Measurements from ENCODE around the gene ARHGAP25. TPM values are rescaled to one million over a fixed set of nuclear protein-coding genes. Genes with fewer than 3 reads are reported as not detected.

ARHGAP25 gene
- total and polyA plus RNA-seq, 10 of the 15 experiments (the other 5 are each of a cell fraction or from before 2014, with no cell fraction given), result 0.15 to 1.0 (median 0.46) TPM

DNA sequence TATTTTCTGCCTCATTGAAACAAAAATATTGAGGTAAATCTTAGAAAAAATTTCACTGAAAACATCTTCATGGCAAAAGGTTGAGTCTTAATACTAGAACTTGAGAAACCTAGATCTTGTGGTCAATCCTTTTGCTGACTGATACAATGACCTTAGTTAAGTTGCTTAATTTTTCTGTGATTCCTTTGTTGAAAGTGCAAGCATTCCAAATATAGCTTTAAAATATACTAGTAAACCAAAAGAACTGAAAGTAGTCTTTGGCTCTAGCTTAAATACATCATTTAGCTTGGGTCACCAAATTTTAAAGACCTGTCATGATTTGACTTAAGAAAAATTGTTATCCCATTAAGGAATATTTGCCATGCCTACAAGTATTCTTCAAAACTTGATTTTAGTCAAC, 119.9 kb downstream of the ARHGAP25 start:
- Histone ChIP-seq H3K27me3 (replicated peaks in 1 of 2; ENCODE audit: control insufficient read depth in 2 of 2, insufficient read depth in 2 of 2, low read length in 1 of 2) (peaks cover 2 to 7% of the 10 kb centered on the region in 2 experiments; a peak in 3 of 4 replicates), H3K27ac (ENCODE audit: control insufficient read depth, insufficient read depth) (no peak overlapping the region), H3K79me2 (ENCODE audit: control insufficient read depth, insufficient read depth, low read length) (no peaks in the 10 kb centered on the region), H3K9ac (ENCODE audit: control insufficient read depth, insufficient read depth, low read length) (no peak overlapping the region), H3K9me3 (replicated peaks; ENCODE audit: control insufficient read depth, insufficient read depth, low read length) (no peaks in the 10 kb centered on the region), H3K4me2 (ENCODE audit: control insufficient read depth, insufficient read depth) (no peak overlapping the region), H3K4me1 (ENCODE audit: control insufficient read depth, insufficient read depth, low read length) (no peaks in the 10 kb centered on the region), H2AFZ (ENCODE audit: control insufficient read depth, low read depth, low read length) (no peak overlapping the region), H4K20me1 (ENCODE audit: control insufficient read depth, insufficient read depth) (no peaks in the 10 kb centered on the region), H3K36me3 (ENCODE audit: control insufficient read depth in 2 of 2, insufficient read depth in 2 of 2, low read length in 1 of 2) (no peaks in the 10 kb centered on the region), H3K4me3 (no peak overlapping the region)
- ATAC-seq (no peak), DNase-seq (ENCODE audit: low read depth, low spot score) (no peak), FAIRE-seq (no peak)
- intact Hi-C loops (cut with micrococcal nuclease; ENCODE audit: unreplicated experiment), result no loop called here
- POLR2A ChIA-PET, result no interaction called here
- CTCF ChIA-PET, result interaction anchor here (1.9 to 3.2 kb wide), 2 partner anchors 16 to 18 kb away, joined by 9 read pairs; no protein-coding TSS in a partner anchor
- in situ Hi-C loops (cut with MboI), result no loop called here
- TF ChIP-seq, protein P1, sequence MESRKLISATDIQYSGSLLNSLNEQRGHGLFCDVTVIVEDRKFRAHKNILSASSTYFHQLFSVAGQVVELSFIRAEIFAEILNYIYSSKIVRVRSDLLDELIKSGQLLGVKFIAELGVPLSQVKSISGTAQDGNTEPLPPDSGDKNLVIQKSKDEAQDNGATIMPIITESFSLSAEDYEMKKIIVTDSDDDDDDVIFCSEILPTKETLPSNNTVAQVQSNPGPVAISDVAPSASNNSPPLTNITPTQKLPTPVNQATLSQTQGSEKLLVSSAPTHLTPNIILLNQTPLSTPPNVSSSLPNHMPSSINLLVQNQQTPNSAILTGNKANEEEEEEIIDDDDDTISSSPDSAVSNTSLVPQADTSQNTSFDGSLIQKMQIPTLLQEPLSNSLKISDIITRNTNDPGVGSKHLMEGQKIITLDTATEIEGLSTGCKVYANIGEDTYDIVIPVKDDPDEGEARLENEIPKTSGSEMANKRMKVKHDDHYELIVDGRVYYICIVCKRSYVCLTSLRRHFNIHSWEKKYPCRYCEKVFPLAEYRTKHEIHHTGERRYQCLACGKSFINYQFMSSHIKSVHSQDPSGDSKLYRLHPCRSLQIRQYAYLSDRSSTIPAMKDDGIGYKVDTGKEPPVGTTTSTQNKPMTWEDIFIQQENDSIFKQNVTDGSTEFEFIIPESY (IDR thresholded peaks at IDR 0.05), result no peak
- TF ChIP-seq CREM (IDR thresholded peaks at IDR 0.05; ENCODE audit: low read depth), result no peak
- TF ChIP-seq, protein P2, sequence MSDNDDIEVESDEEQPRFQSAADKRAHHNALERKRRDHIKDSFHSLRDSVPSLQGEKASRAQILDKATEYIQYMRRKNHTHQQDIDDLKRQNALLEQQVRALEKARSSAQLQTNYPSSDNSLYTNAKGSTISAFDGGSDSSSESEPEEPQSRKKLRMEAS (IDR thresholded peaks at IDR 0.05; ENCODE audit: low read depth, low read length), result no peak
- TF ChIP-seq BMI1 (IDR thresholded peaks at IDR 0.05; ENCODE audit: borderline replicate concordance), result no peak
- TF ChIP-seq RCOR1 (conservative IDR thresholded peaks at IDR 0.05; ENCODE audit: low read depth, low read length), result no peak
- TF ChIP-seq, protein P3, sequence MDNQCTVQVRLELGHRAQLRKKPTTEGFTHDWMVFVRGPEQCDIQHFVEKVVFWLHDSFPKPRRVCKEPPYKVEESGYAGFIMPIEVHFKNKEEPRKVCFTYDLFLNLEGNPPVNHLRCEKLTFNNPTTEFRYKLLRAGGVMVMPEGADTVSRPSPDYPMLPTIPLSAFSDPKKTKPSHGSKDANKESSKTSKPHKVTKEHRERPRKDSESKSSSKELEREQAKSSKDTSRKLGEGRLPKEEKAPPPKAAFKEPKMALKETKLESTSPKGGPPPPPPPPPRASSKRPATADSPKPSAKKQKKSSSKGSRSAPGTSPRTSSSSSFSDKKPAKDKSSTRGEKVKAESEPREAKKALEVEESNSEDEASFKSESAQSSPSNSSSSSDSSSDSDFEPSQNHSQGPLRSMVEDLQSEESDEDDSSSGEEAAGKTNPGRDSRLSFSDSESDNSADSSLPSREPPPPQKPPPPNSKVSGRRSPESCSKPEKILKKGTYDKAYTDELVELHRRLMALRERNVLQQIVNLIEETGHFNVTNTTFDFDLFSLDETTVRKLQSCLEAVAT (IDR thresholded peaks at IDR 0.05), result no peak
- TF ChIP-seq IRF4 (IDR thresholded peaks at IDR 0.05; ENCODE audit: low read depth, low read length), result no peak
- no peak for TF ChIP-seq STAT1 (conservative IDR thresholded peaks at IDR 0.05)
- TF ChIP-seq CHD4 (IDR thresholded peaks at IDR 0.05), result no peak
- no peak for TF ChIP-seq KDM1A (IDR thresholded peaks at IDR 0.05; ENCODE audit: borderline replicate concordance)
- no peak for TF ChIP-seq SP1 (IDR thresholded peaks at IDR 0.05; ENCODE audit: low read depth, low read length)
- TF ChIP-seq, protein P4, sequence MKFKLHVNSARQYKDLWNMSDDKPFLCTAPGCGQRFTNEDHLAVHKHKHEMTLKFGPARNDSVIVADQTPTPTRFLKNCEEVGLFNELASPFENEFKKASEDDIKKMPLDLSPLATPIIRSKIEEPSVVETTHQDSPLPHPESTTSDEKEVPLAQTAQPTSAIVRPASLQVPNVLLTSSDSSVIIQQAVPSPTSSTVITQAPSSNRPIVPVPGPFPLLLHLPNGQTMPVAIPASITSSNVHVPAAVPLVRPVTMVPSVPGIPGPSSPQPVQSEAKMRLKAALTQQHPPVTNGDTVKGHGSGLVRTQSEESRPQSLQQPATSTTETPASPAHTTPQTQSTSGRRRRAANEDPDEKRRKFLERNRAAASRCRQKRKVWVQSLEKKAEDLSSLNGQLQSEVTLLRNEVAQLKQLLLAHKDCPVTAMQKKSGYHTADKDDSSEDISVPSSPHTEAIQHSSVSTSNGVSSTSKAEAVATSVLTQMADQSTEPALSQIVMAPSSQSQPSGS (IDR thresholded peaks at IDR 0.05; ENCODE audit: low read length), result no peak
- TF ChIP-seq, protein P5, sequence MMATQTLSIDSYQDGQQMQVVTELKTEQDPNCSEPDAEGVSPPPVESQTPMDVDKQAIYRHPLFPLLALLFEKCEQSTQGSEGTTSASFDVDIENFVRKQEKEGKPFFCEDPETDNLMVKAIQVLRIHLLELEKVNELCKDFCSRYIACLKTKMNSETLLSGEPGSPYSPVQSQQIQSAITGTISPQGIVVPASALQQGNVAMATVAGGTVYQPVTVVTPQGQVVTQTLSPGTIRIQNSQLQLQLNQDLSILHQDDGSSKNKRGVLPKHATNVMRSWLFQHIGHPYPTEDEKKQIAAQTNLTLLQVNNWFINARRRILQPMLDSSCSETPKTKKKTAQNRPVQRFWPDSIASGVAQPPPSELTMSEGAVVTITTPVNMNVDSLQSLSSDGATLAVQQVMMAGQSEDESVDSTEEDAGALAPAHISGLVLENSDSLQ (IDR thresholded peaks at IDR 0.05), result no peak
- no peak for TF ChIP-seq BCL11A (IDR thresholded peaks at IDR 0.05; ENCODE audit: low read depth, low read length)
- no peak for TF ChIP-seq CEBPB (IDR thresholded peaks at IDR 0.05; ENCODE audit: borderline replicate concordance in 1 of 2, low read depth in 2 of 2, low read length in 2 of 2)
- TF ChIP-seq, protein P6, sequence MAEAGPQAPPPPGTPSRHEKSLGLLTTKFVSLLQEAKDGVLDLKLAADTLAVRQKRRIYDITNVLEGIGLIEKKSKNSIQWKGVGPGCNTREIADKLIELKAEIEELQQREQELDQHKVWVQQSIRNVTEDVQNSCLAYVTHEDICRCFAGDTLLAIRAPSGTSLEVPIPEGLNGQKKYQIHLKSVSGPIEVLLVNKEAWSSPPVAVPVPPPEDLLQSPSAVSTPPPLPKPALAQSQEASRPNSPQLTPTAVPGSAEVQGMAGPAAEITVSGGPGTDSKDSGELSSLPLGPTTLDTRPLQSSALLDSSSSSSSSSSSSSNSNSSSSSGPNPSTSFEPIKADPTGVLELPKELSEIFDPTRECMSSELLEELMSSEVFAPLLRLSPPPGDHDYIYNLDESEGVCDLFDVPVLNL (IDR thresholded peaks at IDR 0.05; ENCODE audit: low read depth, low read length), result no peak
- no TSS peak for BruUV-seq (replicated peaks)
- RAD21 ChIA-PET (ENCODE audit: unreplicated experiment), result no interaction called here
- SMC1A ChIA-PET (ENCODE audit: uncharacterized antibody, unreplicated experiment), result interaction anchor here (1.4 to 1.5 kb wide), 2 partner anchors 32 to 63 kb away, joined by 3 read pairs; no protein-coding TSS in a partner anchor

Measured in GM12878 (cell line).